ENCODE results near the gene TBC1D23.
A peak's percentile ranks its signal among the peaks of the same experiment; 100 is the strongest.
"Not testable (repeated sequence)": the region's sequence is repeated elsewhere in the genome, so short reads cannot be mapped to it uniquely, and the experiment has no call there.

Gene TBC1D23

GRCh38 chr3:100260685-100261484 is at the start of gene TBC1D23:
TSS of gene TBC1D23 (plus strand) at chr3:100260992. CDS start at chr3:100261019, 27 bp downstream.
- peak; percentile 99 for DNase-seq

GRCh38 chr3:100213891-100214573 is 46.8 kb upstream of the TBC1D23 start:
- DNase-seq = no peak

- DNase-seq = no peak
Measured at GRCh38 chr3:100214574-100214964, 46.2 kb upstream of the TBC1D23 start.

DNA sequence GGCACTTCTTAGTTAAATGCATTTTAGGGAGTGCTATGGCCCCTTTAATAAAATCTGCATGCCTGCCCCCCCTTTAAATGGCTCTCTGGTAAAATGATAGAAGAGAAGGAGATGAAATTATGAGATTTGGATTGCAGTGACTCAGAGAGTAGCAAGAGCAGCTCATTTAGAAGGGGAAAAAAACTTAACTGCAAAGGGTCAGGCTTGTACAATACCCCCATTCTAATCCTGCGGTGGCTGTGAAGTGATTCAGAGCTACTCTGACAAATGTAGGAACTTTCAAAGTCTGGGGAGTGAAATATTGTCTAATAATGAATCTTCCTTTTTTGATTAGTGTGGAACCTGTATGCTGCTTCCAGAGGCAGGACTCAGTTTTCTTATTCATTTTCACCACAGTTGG is 44.1 kb upstream of the TBC1D23 start:
- DNase-seq = no peak

- no peak for DNase-seq
Measured at GRCh38 chr3:100221159-100221558, 39.6 kb upstream of the TBC1D23 start.

GRCh38 chr3:100225193-100225592 is 35.6 kb upstream of the TBC1D23 start:
- no peak for DNase-seq

GRCh38 chr3:100225883-100226282 is 34.9 kb upstream of the TBC1D23 start:
- DNase-seq = no peak

GRCh38 chr3:100226712-100227429 is 33.9 kb upstream of the TBC1D23 start:
- DNase-seq = peak; percentile 55

DNA sequence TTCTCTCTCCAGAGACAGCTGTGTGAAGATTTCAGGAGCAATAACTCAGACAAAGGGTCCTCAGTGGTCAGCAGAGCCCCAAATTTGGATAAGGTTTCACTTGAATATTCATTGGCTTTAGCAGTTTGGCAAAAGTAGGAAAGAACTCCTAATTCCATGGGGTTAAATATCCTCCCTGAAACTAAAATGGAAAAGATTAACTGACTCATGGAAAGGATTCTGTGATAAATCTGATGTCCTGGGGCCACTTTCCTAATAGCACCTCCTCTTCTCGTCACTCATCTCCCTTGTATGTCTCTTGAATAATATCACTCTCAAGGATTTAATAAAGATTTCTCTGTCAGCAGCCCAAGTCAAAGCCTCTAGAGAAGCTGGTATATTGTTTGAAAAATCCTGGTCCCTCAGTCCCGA is 33.3 kb upstream of the TBC1D23 start:
- DNase-seq = no peak

DNA sequence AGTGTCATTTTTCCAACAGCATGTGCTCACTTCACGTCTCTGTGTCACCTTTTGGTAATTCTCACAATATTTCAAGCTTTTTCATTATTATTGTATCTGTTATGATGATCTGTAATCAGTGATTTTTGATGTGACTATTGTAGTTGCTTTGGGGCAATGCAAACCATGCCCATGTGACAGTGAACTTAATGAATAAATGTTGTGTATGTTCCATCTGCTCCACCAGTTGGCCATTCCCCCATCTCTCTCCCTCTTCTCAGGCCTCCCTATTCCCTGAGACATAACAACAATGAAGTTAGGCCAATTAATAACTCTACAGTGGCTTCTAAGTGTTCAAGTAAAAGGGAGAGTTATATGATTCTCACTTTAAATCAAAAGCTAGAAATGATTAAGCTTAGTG is 32.5 kb upstream of the TBC1D23 start:
- no peak for DNase-seq

DNA sequence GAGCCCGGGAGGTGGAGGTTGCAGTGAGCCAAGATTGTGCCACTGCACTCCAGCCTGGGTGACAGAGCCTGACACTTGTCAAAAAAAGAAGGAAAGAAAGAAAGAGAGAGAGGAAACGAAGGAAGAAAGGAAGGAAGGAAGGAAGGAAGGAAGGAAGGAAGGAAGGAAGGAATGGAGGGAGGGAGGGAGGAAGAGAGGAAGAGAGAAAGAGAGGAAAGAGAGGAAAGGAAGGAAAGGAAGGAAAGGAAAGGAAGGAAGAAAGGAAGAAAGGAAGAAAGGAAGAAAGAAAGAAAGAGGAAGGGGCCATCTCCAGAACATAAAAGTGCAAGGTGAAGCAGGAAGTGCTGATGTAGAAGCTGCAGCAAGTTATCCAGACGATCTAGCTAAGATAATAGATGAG is 31.6 kb upstream of the TBC1D23 start:
- DNase-seq = not testable (repeated sequence)

- no peak for DNase-seq
Measured at GRCh38 chr3:100230710-100231109, 30.1 kb upstream of the TBC1D23 start.

DNA sequence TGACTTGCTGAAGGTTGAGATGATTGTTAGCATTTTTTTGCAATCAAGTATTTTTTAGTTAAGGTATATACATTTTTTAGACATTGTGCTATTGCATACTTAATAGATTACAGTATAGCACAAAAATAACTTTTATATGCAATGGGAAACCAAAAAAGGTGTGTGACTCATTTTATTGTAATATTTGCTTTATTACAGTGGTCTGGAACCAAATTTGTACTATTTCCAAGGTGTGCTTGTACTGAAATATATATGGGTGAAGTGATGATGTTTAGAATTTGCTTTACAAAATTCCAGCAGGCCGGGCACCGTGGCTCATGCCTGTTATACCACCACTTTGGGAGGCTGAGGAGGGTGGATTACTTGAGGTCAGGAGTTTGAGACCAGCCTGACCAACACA is 29.1 kb upstream of the TBC1D23 start:
- no peak for DNase-seq

- no peak for DNase-seq
Measured at GRCh38 chr3:100234364-100234763, 26.4 kb upstream of the TBC1D23 start.

DNA sequence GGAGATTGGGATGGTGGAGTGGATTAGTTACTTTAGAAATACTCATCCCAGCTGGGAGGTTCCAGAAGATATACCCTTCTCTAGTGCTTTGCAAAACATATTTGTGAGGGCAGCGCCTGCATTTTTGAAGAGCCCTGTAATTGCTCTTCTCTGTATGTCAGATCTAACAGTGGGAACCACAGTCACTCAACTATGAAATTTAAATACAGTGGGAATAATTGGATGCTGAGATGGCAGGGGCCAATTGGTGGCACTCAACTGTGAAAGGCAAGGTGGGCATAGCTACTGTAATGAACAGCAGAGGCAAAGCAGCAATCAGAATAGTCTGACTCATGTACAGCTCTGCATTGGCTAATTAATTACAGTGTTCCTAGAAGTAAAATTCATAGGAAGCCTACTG is 22.2 kb upstream of the TBC1D23 start:
- DNase-seq = no peak

DNA sequence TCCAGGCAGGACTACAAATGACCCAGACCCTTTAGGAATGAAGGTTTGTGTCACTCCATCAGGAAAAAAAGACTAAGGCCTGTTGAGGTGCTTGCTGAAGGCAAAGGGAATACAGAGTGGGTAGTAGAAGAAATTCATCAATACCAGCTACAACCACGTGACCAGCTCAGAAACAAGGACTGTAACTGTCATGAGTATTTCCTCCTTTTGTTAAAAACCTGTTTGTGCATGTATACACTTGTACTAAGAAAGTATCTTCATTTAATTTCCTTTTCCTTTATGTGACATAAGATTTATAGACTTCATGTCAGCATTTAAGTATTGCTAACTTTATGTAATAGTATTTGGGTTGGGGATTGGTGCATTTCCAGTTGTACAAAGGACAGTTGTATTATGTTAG is 18.3 kb upstream of the TBC1D23 start:
- DNase-seq = not testable (repeated sequence)

DNA sequence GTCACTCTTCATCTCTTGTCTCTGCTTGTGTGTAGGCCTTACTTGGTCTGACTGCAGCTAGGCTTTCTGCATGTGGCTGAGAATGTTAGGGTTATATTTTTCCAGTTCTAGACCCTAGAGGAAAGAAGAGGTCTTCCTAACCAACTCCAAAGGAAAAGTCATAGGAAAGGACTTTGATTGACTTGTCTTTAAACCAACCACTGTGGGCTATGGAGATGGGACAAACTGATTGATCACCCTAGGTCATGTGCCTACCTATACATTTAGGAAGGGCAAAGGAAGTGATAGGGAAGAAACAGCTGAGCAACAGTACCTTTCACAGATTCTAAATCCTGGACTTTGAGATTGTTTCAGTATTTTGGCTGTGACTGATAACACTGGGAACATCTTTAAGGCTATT is 16.5 kb upstream of the TBC1D23 start:
- DNase-seq = no peak

- DNase-seq = no peak
Measured at GRCh38 chr3:100245136-100245535, 15.7 kb upstream of the TBC1D23 start.

GRCh38 chr3:100245927-100246326 is 14.9 kb upstream of the TBC1D23 start:
- no peak for DNase-seq

- DNase-seq = no peak
Measured at GRCh38 chr3:100246999-100247398, 13.8 kb upstream of the TBC1D23 start.

DNA sequence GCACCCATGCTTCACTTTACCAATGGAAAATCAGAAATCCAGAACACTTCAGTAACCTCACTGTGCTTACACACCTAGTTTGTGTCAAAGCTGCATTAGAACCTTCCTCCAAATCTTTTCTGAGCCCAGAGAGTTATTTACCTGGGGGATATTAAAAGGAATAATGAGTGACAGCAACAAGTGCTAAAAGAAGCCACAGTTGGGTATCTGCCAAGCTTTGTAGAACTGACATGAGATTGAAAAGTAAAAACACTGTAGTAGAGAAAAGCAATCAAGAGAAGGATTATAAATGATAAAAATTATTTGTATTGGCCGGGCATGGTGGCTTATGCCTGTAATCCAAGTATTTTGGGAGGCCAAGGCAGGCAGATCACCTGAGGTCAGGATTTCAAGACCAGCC is 8.8 kb upstream of the TBC1D23 start:
- no peak for DNase-seq

- peak; percentile 24 for DNase-seq
Measured at GRCh38 chr3:100254168-100254777, 6.5 kb upstream of the TBC1D23 start.

GRCh38 chr3:100256731-100257151 is 4.1 kb upstream of the TBC1D23 start:
- no peak for DNase-seq

All from kidney glomerular epithelial cell (primary cell).